Tibial artery (tissue), 4 donors: ENCODE data around the gene ANGPTL2.

Experiments
- DNase-seq, 2 donors: peaks; one replicate each; pipeline ENCODE4 v3.0.0-alpha.2; 2019
- H3K27ac ChIP-seq, 2 donors: fragments of 200-600 bp; sonication (generic) in 1 of 2; 1 replicate in 1 of 2; 2 replicates in 1 of 2; pipeline ENCODE4 v1.5.1; 2018 to 2019; ENCODE audit warnings: mild to moderate bottlenecking in 1 of 2
- H3K27me3 ChIP-seq, 2 donors: fragments of 200-600 bp; sonication (generic) in 1 of 2; one replicate each; pipeline versions ENCODE4 v1.5.1 to v1.6.0; 2016 to 2019
- H3K36me3 ChIP-seq, 3 donors: fragments of 200-600 bp; sonication (generic) in 2 of 3; one replicate each; pipeline ENCODE4 v1.5.1; 2016 to 2019; ENCODE audit warnings: mild to moderate bottlenecking in 2 of 3
- H3K4me1 ChIP-seq, 4 donors: fragments of 200-600 bp; sonication (generic) in 2 of 4; 1 replicate in 3 of 4; 2 replicates in 1 of 4; pipeline ENCODE4 v1.5.1; 2016 to 2019
- H3K4me3 ChIP-seq, 2 donors: fragments of 200-600 bp; sonication (generic) in 1 of 2; 1 replicate in 1 of 2; 2 replicates in 1 of 2; pipeline ENCODE4 v1.5.1; 2018 to 2019; ENCODE audit warnings: mild to moderate bottlenecking in 2 of 2
- H3K9me3 ChIP-seq, 3 donors: fragments of 200-600 bp; sonication (generic) in 1 of 3; one replicate each; pipeline ENCODE4 v1.5.1; 2016 to 2019
- CTCF ChIP-seq, 2 experiments: fragments of 200-600 bp in 1 of 2; fragments of 450-650 bp in 1 of 2; IDR thresholded peaks; one replicate each; pipeline ENCODE4 v1.5.1; 2017 to 2019; ENCODE audit warnings: antibody characterized with exemption in 2 of 2, mild to moderate bottlenecking in 1 of 2, moderate library complexity in 1 of 2
- intact Hi-C: fragments of 100-400 bp; cut with DNase I; formaldehyde crosslinking; loops from one replicate; pipeline ENCODE4 v1.15.0; 2023; ENCODE audit warnings: low total_unique reads

The ANGPTL2 gene

GRCh38 chr9:127066060-127066850 is 56.2 kb downstream of the ANGPTL2 start:
- H3K9me3 ChIP-seq: no peaks in the 10 kb centered on the region
- no peaks in the 10 kb centered on the region for H3K4me1 ChIP-seq
- H3K36me3 ChIP-seq: peaks cover 0 to 4% (median 0%) of the 10 kb centered on the region in 3 donors
- intact Hi-C loops: no loop called here
- no peaks in the 10 kb centered on the region for H3K27me3 ChIP-seq
- H3K4me3 ChIP-seq: no peak overlapping the region
- no peak for TF ChIP-seq CTCF (IDR thresholded peaks at IDR 0.05)
- H3K27ac ChIP-seq: no peak overlapping the region
- no peak for DNase-seq

- no peaks in the 10 kb centered on the region for H3K4me1 ChIP-seq
- DNase-seq: no peak
- H3K27ac ChIP-seq: no peak overlapping the region
- intact Hi-C loops: no loop called here
- no peak for TF ChIP-seq CTCF (IDR thresholded peaks at IDR 0.05)
- no peaks in the 10 kb centered on the region for H3K9me3 ChIP-seq
- H3K27me3 ChIP-seq: no peaks in the 10 kb centered on the region
- H3K36me3 ChIP-seq: peaks cover 0 to 4% (median 0%) of the 10 kb centered on the region in 3 donors
- no peak overlapping the region for H3K4me3 ChIP-seq
Measured at GRCh38 chr9:127065592-127065991, 56.8 kb downstream of the ANGPTL2 start.

GRCh38 chr9:127064335-127064734 is 58.1 kb downstream of the ANGPTL2 start:
- Histone ChIP-seq H3K27ac (no peak overlapping the region), H3K36me3 (no peaks in the 10 kb centered on the region), H3K4me1 (peaks cover 0 to 9% (median 0%) of the 10 kb centered on the region in 4 donors), H3K9me3 (no peaks in the 10 kb centered on the region), H3K4me3 (no peak overlapping the region), H3K27me3 (no peaks in the 10 kb centered on the region)
- intact Hi-C loops: no loop called here
- TF ChIP-seq CTCF (IDR thresholded peaks at IDR 0.05): no peak
- DNase-seq: no peak

GRCh38 chr9:127061411-127061810 is 61.0 kb downstream of the ANGPTL2 start:
- no peaks in the 10 kb centered on the region for H3K27me3 ChIP-seq
- TF ChIP-seq CTCF (IDR thresholded peaks at IDR 0.05): no peak
- DNase-seq: no peak
- no peaks in the 10 kb centered on the region for H3K9me3 ChIP-seq
- no peak overlapping the region for H3K4me3 ChIP-seq
- intact Hi-C loops: no loop called here
- H3K4me1 ChIP-seq: peaks cover 0 to 20% (median 0%) of the 10 kb centered on the region in 4 donors
- H3K27ac ChIP-seq: no peak overlapping the region
- no peaks in the 10 kb centered on the region for H3K36me3 ChIP-seq

- intact Hi-C loops: no loop called here
- H3K9me3 ChIP-seq: no peaks in the 10 kb centered on the region
- H3K4me3 ChIP-seq: no peak overlapping the region
- H3K27me3 ChIP-seq: no peaks in the 10 kb centered on the region
- DNase-seq: no peak
- H3K27ac ChIP-seq: no peak overlapping the region
- no peak for TF ChIP-seq CTCF (IDR thresholded peaks at IDR 0.05)
- H3K36me3 ChIP-seq: no peaks in the 10 kb centered on the region
- peaks cover 0 to 20% (median 0%) of the 10 kb centered on the region in 4 donors for H3K4me1 ChIP-seq
Measured at GRCh38 chr9:127059765-127060361, 62.6 kb downstream of the ANGPTL2 start.
